ENCODE measurements around the gene MEOX1.

The MEOX1 gene

DNA sequence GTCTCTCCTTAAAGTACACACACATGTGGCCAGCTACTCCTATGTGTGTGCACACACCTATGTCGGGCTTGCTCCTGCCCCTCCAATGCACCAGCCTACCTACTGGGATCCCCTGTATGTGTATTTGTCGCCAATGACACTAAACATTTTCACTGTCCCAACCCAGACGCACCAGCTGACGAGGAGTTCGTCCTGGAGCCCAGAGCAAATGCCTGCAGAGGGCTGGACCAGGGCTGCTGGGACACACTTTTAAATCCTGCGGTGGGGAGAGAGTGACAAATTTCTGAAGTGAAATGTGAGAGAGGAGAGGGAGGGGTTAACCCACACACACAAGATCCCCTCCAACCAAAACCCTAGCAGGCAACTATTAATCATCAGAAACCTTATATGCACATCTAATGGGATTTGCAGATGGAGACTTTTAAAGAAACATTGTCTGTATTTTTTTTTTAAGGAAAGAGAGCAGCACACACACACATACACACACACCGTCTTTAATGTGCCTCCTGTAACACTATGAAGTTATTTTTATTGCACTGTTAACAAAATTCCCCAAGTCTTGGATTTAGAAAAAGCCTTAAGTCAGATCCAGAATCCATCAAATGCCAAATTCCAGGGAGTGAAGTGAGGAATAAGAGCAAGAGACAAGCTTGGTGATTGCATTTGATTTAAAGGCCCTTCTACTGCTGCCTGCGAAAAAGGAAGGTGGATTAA lies at the start of gene MEOX1:
MEOX1 (minus strand) TSS at position 224 of the 714 bp plus-strand sequence. CDS start 388 bp downstream, outside the sequence.
- Histone ChIP-seq H3K27ac (ENCODE audit: low read depth, low read length) (no peak within 1 kb of the TSS), H3K9ac (ENCODE audit: low read length) (no peak within 1 kb of the TSS), H3K27me3 (ENCODE audit: control insufficient read depth, insufficient read depth, low read length) (no peaks in the 10 kb centered on the region), H3K4me3 (ENCODE audit: low read length) (no peak within 1 kb of the TSS), H3K36me3 (ENCODE audit: control insufficient read depth, insufficient read depth, low read length) (no peaks in the 10 kb centered on the region), H3K4me1 (ENCODE audit: control insufficient read depth, insufficient read depth, low read length) (no peaks in the 10 kb centered on the region)

GRCh38 chr17:43710101-43710500 lies 48.4 kb upstream of the MEOX1 start:
- no peak overlapping the region for H3K9ac ChIP-seq (ENCODE audit: low read length)
- H3K27me3 ChIP-seq (ENCODE audit: control insufficient read depth, insufficient read depth, low read length) = peaks cover 15% of the 10 kb centered on the region
- H3K4me3 ChIP-seq (ENCODE audit: low read length) = no peak overlapping the region
- no peaks in the 10 kb centered on the region for H3K4me1 ChIP-seq (ENCODE audit: control insufficient read depth, insufficient read depth, low read length)
- H3K36me3 ChIP-seq (ENCODE audit: control insufficient read depth, insufficient read depth, low read length) = no peaks in the 10 kb centered on the region
- no peak overlapping the region for H3K27ac ChIP-seq (ENCODE audit: low read depth, low read length)

- no peak overlapping the region for H3K4me3 ChIP-seq (ENCODE audit: low read length)
- no peaks in the 10 kb centered on the region for H3K36me3 ChIP-seq (ENCODE audit: control insufficient read depth, insufficient read depth, low read length)
- no peak overlapping the region for H3K27ac ChIP-seq (ENCODE audit: low read depth, low read length)
These were observed 47.5 kb upstream of the MEOX1 start for GRCh38 chr17:43709210-43709609.

DNA sequence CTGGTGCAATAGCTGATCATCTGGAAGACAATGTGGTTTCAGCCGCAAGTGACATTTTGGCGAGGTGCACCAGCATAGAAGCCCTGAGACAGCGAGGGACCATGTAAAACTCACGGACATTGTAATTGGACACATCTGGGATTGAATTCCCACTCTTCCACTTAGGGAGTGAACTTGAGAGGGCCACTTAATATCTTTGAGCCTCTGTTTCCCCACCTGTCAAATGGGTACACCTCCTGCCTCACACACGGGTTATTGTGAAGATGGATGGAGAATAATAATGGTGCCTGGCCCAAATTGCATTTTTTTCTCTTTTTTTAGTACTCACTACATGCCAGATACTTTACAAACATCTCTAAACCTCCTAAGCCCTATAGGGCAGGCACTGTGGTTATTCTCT lies 45.5 kb upstream of the MEOX1 start:
- H3K27me3 ChIP-seq (ENCODE audit: control insufficient read depth, insufficient read depth, low read length) = peaks cover 10% of the 10 kb centered on the region
- H3K27ac ChIP-seq (ENCODE audit: low read depth, low read length) = no peak overlapping the region

More at GRCh38 chr17:43709210-43709609, 47.5 kb upstream of the MEOX1 start:
- no peaks in the 10 kb centered on the region for H3K4me1 ChIP-seq (ENCODE audit: control insufficient read depth, insufficient read depth, low read length)
- peaks cover 12% of the 10 kb centered on the region for H3K27me3 ChIP-seq (ENCODE audit: control insufficient read depth, insufficient read depth, low read length)
- no peak overlapping the region for H3K9ac ChIP-seq (ENCODE audit: low read length)

DNA sequence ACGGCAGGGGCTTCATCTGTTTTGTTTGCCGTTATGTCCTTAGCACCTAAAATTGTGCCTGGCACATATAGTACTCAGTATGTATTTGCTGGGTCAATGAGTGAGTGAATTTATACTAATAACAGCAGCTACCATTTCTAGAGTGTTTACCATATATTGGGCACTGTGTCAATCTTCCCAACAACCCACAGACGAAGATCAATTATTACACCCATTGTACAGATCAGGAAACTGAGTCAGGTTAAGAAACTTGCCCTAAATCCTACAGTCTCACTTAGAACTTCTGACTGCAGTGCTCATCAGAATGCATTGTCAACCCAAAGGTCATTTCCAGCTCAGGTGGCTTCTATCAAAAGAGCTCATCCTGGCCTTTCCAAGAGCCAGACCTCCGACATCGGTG lies 44.5 kb upstream of the MEOX1 start:
- Histone ChIP-seq H3K27me3 (ENCODE audit: control insufficient read depth, insufficient read depth, low read length) (peaks cover 10% of the 10 kb centered on the region), H3K4me1 (ENCODE audit: control insufficient read depth, insufficient read depth, low read length) (no peaks in the 10 kb centered on the region), H3K4me3 (ENCODE audit: low read length) (no peak overlapping the region), H3K9ac (ENCODE audit: low read length) (no peak overlapping the region), H3K36me3 (ENCODE audit: control insufficient read depth, insufficient read depth, low read length) (no peaks in the 10 kb centered on the region), H3K27ac (ENCODE audit: low read depth, low read length) (no peak overlapping the region)

More for the DNA sequence above, 45.5 kb upstream of the MEOX1 start:
- H3K9ac ChIP-seq (ENCODE audit: low read length) = no peak overlapping the region
- no peaks in the 10 kb centered on the region for H3K4me1 ChIP-seq (ENCODE audit: control insufficient read depth, insufficient read depth, low read length)
- no peaks in the 10 kb centered on the region for H3K36me3 ChIP-seq (ENCODE audit: control insufficient read depth, insufficient read depth, low read length)
- no peak overlapping the region for H3K4me3 ChIP-seq (ENCODE audit: low read length)

- Histone ChIP-seq H3K9ac (ENCODE audit: low read length) (no peak overlapping the region), H3K4me3 (ENCODE audit: low read length) (no peak overlapping the region), H3K27me3 (ENCODE audit: control insufficient read depth, insufficient read depth, low read length) (peaks cover 6% of the 10 kb centered on the region), H3K4me1 (ENCODE audit: control insufficient read depth, insufficient read depth, low read length) (no peaks in the 10 kb centered on the region), H3K36me3 (ENCODE audit: control insufficient read depth, insufficient read depth, low read length) (no peaks in the 10 kb centered on the region), H3K27ac (ENCODE audit: low read depth, low read length) (no peak overlapping the region)
These were observed 41.9 kb upstream of the MEOX1 start for GRCh38 chr17:43703630-43704029.

DNA sequence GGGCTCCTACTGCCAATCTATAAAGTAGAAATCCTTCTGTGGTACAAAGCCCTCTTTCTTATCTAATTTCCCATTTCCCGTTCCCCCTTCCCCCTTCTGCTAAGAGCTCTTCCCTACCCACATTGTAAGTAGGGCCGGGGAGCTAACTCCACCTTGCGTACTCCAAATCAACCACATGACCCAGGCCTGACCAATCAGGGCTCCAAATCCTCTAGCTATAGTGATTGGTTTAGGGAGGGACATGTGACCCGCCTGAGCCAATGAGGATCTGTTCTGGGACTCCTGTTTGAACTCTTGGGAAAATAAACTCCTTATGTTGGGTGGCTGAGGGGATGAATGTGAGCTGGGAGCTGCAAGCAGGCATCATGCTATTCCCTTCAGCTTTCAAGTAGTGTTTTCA lies 40.9 kb upstream of the MEOX1 start:
- Histone ChIP-seq H3K36me3 (ENCODE audit: control insufficient read depth, insufficient read depth, low read length) (no peaks in the 10 kb centered on the region), H3K4me1 (ENCODE audit: control insufficient read depth, insufficient read depth, low read length) (no peaks in the 10 kb centered on the region), H3K27ac (ENCODE audit: low read depth, low read length) (no peak overlapping the region), H3K4me3 (ENCODE audit: low read length) (no peak overlapping the region), H3K27me3 (ENCODE audit: control insufficient read depth, insufficient read depth, low read length) (peaks cover 6% of the 10 kb centered on the region), H3K9ac (ENCODE audit: low read length) (no peak overlapping the region)

DNA sequence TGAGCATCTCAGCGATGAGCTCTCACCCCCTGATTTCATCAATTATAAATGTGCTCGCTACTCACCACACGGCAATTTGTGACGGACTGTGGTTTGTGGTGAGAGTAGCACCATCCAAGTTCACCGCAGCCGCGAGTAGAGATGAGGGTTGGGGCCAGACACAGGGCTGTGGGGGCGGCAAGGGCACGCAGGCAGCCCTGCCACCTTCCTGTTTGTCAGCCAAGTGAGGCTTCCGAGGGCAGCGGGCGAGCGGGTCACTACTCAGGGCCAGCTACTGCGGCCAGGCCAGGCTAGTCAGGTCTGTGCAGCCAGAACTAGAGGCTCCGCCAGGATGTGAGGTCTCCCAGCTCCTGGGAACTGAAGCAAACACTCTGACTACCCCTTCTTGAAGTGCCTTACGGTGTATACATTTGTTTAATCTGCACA lies 39.6 kb upstream of the MEOX1 start:
- H3K9ac ChIP-seq (ENCODE audit: low read length) = no peak overlapping the region
- no peak overlapping the region for H3K4me3 ChIP-seq (ENCODE audit: low read length)
- no peaks in the 10 kb centered on the region for H3K36me3 ChIP-seq (ENCODE audit: control insufficient read depth, insufficient read depth, low read length)
- peaks cover 5% of the 10 kb centered on the region for H3K4me1 ChIP-seq (ENCODE audit: control insufficient read depth, insufficient read depth, low read length)
- H3K27ac ChIP-seq (ENCODE audit: low read depth, low read length) = no peak overlapping the region
- H3K27me3 ChIP-seq (ENCODE audit: control insufficient read depth, insufficient read depth, low read length) = peaks cover 4% of the 10 kb centered on the region

DNA sequence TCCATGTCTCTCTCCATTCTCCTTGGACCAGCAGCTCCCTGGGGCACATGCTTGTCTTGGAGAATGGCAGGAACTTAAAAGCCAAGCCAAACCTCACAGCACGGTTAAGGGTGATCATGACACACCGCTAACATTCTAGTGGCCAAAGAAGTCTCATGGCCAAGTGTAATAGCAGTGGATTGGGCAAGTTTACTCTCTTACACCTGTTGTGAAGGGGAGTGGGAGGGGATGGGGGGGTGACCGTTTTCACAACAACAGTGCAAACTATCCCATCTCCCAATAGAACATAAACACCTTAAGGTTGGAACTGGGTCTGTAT lies 37.7 kb upstream of the MEOX1 start:
- Histone ChIP-seq H3K4me1 (ENCODE audit: control insufficient read depth, insufficient read depth, low read length) (peaks cover 8% of the 10 kb centered on the region), H3K27me3 (ENCODE audit: control insufficient read depth, insufficient read depth, low read length) (no peaks in the 10 kb centered on the region), H3K4me3 (ENCODE audit: low read length) (no peak overlapping the region), H3K36me3 (ENCODE audit: control insufficient read depth, insufficient read depth, low read length) (no peaks in the 10 kb centered on the region), H3K27ac (ENCODE audit: low read depth, low read length) (no peak overlapping the region), H3K9ac (ENCODE audit: low read length) (no peak overlapping the region)

- Histone ChIP-seq H3K27me3 (ENCODE audit: control insufficient read depth, insufficient read depth, low read length) (no peaks in the 10 kb centered on the region), H3K4me3 (ENCODE audit: low read length) (no peak overlapping the region), H3K36me3 (ENCODE audit: control insufficient read depth, insufficient read depth, low read length) (no peaks in the 10 kb centered on the region), H3K27ac (ENCODE audit: low read depth, low read length) (no peak overlapping the region), H3K4me1 (ENCODE audit: control insufficient read depth, insufficient read depth, low read length) (peaks cover 8% of the 10 kb centered on the region), H3K9ac (ENCODE audit: low read length) (no peak overlapping the region)
These were observed 37.1 kb upstream of the MEOX1 start for GRCh38 chr17:43698678-43699437.

DNA sequence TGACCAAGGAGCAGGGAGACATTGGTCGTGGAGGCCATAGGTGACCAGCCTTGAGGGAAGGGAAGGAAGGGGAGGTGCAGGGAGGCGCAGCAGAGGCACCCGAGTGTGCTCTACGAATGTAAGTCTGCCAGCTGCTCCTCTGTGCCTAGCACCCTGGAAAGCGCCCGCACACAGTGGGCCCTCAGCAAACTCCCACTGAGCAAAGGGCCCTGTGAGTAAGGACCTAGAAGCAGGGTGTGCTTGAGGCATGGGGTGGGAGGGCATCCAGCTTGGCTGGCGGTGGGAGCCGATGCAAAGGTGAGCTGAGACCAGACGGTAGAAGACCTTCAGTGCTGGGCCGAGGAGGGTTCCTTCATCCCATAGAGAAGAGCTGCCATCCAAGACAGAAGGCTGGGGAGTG lies 36.2 kb upstream of the MEOX1 start:
- no peak overlapping the region for H3K4me3 ChIP-seq (ENCODE audit: low read length)
- H3K9ac ChIP-seq (ENCODE audit: low read length) = no peak overlapping the region
- H3K27me3 ChIP-seq (ENCODE audit: control insufficient read depth, insufficient read depth, low read length) = no peaks in the 10 kb centered on the region
- H3K27ac ChIP-seq (ENCODE audit: low read depth, low read length) = no peak overlapping the region
- H3K36me3 ChIP-seq (ENCODE audit: control insufficient read depth, insufficient read depth, low read length) = no peaks in the 10 kb centered on the region
- H3K4me1 ChIP-seq (ENCODE audit: control insufficient read depth, insufficient read depth, low read length) = peaks cover 8% of the 10 kb centered on the region

GRCh38 chr17:43696891-43697290 lies 35.2 kb upstream of the MEOX1 start:
- H3K4me1 ChIP-seq (ENCODE audit: control insufficient read depth, insufficient read depth, low read length) = peaks cover 8% of the 10 kb centered on the region
- H3K9ac ChIP-seq (ENCODE audit: low read length) = no peak overlapping the region
- no peaks in the 10 kb centered on the region for H3K27me3 ChIP-seq (ENCODE audit: control insufficient read depth, insufficient read depth, low read length)
- no peak overlapping the region for H3K27ac ChIP-seq (ENCODE audit: low read depth, low read length)
- no peak overlapping the region for H3K4me3 ChIP-seq (ENCODE audit: low read length)
- H3K36me3 ChIP-seq (ENCODE audit: control insufficient read depth, insufficient read depth, low read length) = no peaks in the 10 kb centered on the region
